OCI-LY1 (cell line): ENCODE results near the gene MALT1.

Experiments
- EZH2 ChIP-seq: fragments of 200-600 bp; sonication (generic), shearing (Covaris generic); IDR thresholded peaks from 2 replicates; pipeline ENCODE4 v1.8.0; 2017; ENCODE audit warnings: borderline replicate concordance, mixed run types, mild to moderate bottlenecking, antibody characterized with exemption, low read length, moderate library complexity, mixed read lengths
- TF ChIP-seq, protein P1 (sequence below): fragments of 200-600 bp; sonication (generic), shearing (Covaris generic); IDR thresholded peaks from 2 replicates; pipeline ENCODE4 v1.5.1; 2017; ENCODE audit warnings: mild to moderate bottlenecking, antibody characterized with exemption, low read length, moderate library complexity, mixed read lengths

DNA sequence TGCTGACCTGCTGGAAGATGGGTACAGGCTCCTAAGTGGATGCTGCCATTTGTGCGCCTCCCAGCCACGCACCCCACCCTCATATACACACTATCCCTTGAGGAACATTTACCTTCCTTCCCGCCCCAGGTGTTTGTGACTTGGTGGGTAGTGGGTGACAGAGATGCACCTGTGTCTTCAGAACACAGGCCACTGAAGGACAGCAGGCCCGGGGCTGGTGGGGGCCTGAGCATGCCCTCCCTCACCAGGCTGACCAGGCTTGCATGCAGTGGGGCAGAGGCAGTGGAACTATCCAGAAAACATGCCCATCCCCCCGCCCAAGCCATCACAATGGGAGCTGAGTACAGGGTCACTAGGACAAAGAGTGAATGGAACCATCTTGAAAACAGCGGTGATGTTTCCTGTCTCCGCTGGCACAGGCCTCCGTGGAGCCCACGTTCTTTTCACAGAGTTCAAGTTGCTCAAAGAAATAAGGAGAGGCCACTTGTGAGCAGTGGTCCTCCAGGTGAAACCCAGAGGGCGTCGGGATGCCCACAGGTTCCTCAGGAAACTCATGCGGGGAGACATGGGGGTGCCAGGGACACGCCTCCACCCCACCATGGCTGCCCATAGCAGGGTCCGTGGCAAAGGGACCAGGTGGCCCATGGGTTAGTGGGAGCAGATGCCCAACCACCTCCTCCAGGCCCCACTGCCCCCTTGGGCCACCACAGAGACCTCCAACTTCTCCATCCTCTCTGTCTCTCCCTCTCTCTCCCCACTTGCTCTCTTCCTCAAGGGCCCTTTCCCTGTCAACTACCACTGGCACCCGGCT lies 90.9 kb downstream of the MALT1 start:
- TF ChIP-seq, protein P1, sequence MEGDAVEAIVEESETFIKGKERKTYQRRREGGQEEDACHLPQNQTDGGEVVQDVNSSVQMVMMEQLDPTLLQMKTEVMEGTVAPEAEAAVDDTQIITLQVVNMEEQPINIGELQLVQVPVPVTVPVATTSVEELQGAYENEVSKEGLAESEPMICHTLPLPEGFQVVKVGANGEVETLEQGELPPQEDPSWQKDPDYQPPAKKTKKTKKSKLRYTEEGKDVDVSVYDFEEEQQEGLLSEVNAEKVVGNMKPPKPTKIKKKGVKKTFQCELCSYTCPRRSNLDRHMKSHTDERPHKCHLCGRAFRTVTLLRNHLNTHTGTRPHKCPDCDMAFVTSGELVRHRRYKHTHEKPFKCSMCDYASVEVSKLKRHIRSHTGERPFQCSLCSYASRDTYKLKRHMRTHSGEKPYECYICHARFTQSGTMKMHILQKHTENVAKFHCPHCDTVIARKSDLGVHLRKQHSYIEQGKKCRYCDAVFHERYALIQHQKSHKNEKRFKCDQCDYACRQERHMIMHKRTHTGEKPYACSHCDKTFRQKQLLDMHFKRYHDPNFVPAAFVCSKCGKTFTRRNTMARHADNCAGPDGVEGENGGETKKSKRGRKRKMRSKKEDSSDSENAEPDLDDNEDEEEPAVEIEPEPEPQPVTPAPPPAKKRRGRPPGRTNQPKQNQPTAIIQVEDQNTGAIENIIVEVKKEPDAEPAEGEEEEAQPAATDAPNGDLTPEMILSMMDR, result no peak
- no peak for TF ChIP-seq EZH2
